H1 (cell line): Measurements from ENCODE around the gene BACE2.

Experiments used
- FOSL1 ChIP-seq: IDR thresholded peaks from 2 replicates; pipeline ENCODE4 v1.6.1; 2011; ENCODE audit warnings: mild to moderate bottlenecking, low read depth, low read length, moderate library complexity; ENCODE audit not compliant: insufficient read depth
- JUN ChIP-seq: IDR thresholded peaks from 2 replicates; pipeline ENCODE4 v1.6.1; 2011; ENCODE audit warnings: low read depth, mild to moderate bottlenecking, improper control_type of control experiment, low read length
- KDM1A ChIP-seq: fragments of 200-600, 300-600 bp; sonication (generic); IDR thresholded peaks from 2 replicates; pipeline ENCODE4 v1.7.1; 2016; ENCODE audit warnings: mild to moderate bottlenecking, low read length, borderline replicate concordance
- NRF1 ChIP-seq: IDR thresholded peaks from 2 replicates; pipeline ENCODE4 v1.6.1; 2011; ENCODE audit warnings: mild to moderate bottlenecking, low read depth, low read length, improper control_type of control experiment
- POLR2A ChIP-seq, 2 experiments: IDR thresholded peaks; 1 replicate in 1 of 2; 2 replicates in 1 of 2; pipeline ENCODE4 v1.6.1; 2011; ENCODE audit warnings: low read depth in 2 of 2, low read length in 2 of 2, mild to moderate bottlenecking in 2 of 2; ENCODE audit errors: control extremely low read depth in 1 of 2
- POLR2AphosphoS5 ChIP-seq: IDR thresholded peaks from 2 replicates; pipeline ENCODE4 v1.6.1; 2011; ENCODE audit warnings: low read depth, low read length
- TBP ChIP-seq: IDR thresholded peaks from 2 replicates; pipeline ENCODE4 v1.6.1; 2011; ENCODE audit warnings: low read depth, low read length, improper control_type of control experiment

- no peak for TF ChIP-seq JUN
- TF ChIP-seq KDM1A, result no peak
- no peak for TF ChIP-seq FOSL1
- TF ChIP-seq POLR2AphosphoS5, result no peak
- TF ChIP-seq NRF1, result no peak
- no peak for TF ChIP-seq POLR2A (IDR thresholded peaks at IDR 0.05; ENCODE audit: control extremely low read depth in 1 of 2, low read depth in 2 of 2, low read length in 2 of 2)
- no peak for TF ChIP-seq TBP
Observed at GRCh38 chr21:41289431-41289830, 121.5 kb downstream of the BACE2 start.
